NK-92 treated with Interleukin-12 subunit alpha and Interleukin-12 subunit beta, amount 100 ng/mL, for 24 hours (cell line): ENCODE results near the gene WIPF2.

ENCODE experiments used
- DNase-seq: peaks from one replicate; lab custom pipeline; 2025; lab: John Stamatoyannopoulos, UW

The WIPF2 gene

GRCh38 chr17:40251576-40251975, 32.5 kb downstream of the WIPF2 start:
- DNase-seq, result no peak

DNA sequence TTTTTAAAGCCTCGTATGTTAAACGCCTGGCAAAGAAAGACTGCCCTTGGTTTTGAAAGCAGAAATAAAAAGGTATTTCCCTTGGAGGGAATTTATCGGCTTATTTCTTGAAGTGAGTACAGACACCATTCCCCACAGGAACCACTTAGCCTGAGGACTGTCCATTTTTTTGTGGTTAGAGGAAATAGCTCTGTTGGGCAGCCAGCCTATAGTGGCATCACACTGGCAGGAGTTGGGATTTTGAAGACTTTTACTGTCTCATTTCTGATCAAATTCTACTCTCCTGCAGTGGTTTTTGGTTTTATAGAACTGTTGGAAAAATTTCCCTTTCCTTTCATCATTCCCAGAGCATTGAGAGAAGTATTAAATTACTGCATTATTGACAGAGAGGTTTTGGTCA, 34.5 kb downstream of the WIPF2 start:
- no peak for DNase-seq

GRCh38 chr17:40259505-40259904, 40.4 kb downstream of the WIPF2 start:
- DNase-seq, result no peak

DNA sequence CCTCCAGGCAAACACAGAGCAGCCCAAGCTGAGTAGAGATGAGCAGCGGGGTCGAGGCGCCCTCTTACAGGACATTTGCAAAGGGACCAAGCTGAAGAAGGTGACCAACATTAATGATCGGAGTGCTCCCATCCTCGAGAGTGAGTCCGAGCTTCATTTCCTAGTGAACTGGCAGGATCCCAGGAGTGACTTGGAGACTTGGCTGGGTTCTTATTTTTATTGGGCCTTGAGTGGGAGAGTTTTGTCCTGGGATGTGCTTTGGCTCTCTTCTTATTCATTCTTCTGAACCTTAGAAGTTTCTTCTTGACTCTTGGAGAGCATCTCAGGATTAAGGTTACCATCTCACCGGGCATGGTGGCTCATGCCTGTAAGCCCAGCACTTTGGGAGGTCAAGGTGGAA, 41.4 kb downstream of the WIPF2 start:
- DNase-seq, result no peak

DNA sequence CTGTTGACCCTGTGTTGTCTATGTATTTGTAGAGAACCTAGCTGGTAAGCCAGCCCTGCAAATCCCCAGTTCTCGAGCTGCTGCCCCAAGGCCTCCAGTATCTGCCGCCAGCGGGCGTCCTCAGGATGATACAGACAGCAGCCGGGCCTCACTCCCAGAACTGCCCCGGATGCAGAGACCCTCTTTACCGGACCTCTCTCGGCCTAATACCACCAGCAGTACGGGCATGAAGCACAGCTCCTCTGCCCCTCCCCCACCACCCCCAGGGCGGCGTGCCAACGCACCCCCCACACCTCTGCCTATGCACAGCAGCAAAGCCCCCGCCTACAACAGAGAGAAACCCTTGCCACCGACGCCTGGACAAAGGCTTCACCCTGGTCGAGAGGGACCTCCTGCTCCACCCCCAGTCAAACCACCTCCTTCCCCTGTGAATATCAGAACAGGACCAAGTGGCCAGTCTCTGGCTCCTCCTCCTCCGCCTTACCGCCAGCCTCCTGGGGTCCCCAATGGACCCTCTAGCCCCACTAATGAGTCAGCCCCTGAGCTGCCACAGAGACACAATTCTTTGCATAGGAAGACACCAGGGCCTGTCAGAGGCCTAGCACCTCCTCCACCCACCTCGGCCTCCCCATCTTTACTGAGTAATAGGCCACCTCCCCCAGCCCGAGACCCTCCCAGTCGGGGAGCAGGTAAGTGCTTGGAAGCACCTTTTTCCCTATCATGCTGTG, 45.5 kb downstream of the WIPF2 start:
- no peak for DNase-seq

GRCh38 chr17:40265337-40265736, 46.2 kb downstream of the WIPF2 start:
- DNase-seq, result no peak

GRCh38 chr17:40266882-40267281, 47.8 kb downstream of the WIPF2 start:
- DNase-seq, result no peak

GRCh38 chr17:40268141-40268712, 49.1 kb downstream of the WIPF2 start:
- no peak for DNase-seq

- no peak for DNase-seq
Measured at GRCh38 chr17:40278414-40278813, 59.3 kb downstream of the WIPF2 start.

DNA sequence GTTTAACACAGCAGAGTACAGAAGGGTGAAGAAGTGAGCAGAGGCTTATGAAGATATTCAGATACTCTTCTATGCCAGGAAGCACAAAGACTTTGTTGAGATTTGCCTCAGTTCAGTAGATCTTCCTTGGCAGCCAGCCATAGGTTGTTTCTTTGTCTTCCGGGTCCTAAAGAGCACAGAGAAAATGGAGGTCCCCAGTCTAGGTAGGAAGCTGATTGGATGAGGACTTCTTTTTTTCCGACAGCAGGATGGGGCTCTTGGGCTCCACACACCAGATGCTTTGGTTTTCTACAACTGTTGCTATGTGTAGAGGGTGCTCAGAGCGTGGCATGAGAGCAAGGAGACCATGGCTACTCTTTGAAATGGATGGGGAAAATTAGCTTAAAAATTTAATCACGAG, 60.3 kb downstream of the WIPF2 start:
- DNase-seq, result no peak

GRCh38 chr17:40281663-40282062, 62.6 kb downstream of the WIPF2 start:
- DNase-seq, result no peak

DNA sequence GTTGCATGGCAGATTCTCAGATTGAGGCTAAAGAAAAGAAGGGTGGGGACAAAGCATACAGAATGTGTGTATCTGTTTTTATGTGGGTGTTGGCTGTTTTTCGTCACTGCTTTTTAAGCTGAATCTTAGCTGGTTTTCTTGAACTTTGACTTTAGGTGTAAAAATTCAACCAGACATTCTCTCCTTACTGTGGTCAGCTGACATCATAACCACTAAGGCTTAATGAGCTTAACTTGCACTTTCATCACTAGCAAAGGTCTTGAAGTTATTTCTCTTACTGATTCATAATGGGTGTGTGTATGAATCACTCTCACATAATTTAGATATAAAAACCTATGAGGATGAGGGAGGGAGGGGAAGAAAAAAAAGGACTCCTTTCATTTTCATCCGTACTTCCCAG, 64.6 kb downstream of the WIPF2 start:
- DNase-seq, result no peak

DNA sequence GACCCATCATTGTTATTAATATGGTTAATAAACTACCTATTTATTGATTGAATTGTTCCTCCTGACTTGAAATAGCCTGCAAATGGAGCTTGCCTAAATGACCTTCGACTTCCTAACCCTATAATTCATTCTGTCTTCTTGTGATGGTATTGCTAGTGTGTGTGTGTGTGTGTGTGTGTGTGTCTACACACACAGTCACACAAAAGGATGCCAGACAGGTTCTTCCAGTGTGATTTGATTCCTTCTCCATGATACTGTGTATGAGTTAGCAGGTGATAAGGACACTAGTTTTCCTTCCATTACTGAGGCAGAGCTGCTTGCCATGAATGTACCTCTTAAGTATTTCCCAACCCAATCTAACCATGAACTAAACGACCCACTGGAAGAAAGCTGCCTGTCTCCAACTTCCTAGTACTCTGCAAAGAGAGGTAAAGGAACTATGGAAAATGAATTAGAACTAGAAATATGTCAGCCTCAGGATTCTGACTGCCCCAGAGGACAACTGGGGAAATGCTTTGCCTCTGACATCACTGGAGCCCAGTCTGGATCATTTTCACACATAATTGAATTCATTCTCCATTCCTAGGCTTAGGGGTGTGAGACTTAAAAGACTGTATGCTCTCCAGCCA, 65.1 kb downstream of the WIPF2 start:
- DNase-seq, result no peak

DNA sequence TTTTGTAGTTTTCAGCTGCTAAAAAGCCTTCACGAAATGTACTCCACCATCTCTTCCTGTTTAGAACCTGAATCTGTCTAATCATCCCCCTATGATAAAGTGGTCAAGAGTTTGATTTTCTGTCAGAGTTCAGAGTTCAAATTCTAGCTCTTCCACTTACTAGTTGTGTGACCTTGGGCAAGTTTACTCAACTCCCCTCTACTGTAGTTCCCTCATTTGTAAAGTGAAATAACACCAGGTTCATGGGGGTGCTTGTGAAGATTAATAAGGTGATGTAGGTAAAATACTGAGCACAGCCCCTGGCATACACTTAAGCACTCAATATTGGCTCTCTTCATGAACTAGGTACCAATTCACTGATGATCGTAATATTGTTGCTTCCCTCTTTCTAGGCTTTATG, 67.4 kb downstream of the WIPF2 start:
- no peak for DNase-seq

DNA sequence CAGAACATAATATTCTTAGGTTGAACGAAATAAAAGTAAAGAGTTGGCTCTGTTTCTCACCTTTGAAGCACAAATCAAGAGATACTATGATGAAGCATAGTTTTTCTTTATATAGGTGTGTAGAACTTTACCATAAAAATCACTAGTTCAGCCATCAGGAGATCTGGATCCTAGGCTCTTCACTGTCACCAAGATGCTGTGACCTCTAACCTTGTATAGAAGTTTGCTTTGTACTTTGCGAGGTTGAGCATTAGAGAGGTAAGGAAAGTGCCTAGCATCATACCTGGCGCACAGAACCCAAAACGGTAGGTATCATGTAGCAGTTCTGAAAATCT, 68.0 kb downstream of the WIPF2 start:
- no peak for DNase-seq

- peak; percentile 98 for DNase-seq
Measured at GRCh38 chr17:40287494-40288369, 68.6 kb downstream of the WIPF2 start, which contains the start of gene CDC6. TSS of gene CDC6 (plus strand) at chr17:40287879. CDS start at chr17:40289421, 1,542 bp downstream.

- DNase-seq, result peak; percentile 19
Measured at GRCh38 chr17:40290629-40291280, 71.7 kb downstream of the WIPF2 start.

GRCh38 chr17:40291281-40291664, 72.2 kb downstream of the WIPF2 start:
- DNase-seq, result no peak

DNA sequence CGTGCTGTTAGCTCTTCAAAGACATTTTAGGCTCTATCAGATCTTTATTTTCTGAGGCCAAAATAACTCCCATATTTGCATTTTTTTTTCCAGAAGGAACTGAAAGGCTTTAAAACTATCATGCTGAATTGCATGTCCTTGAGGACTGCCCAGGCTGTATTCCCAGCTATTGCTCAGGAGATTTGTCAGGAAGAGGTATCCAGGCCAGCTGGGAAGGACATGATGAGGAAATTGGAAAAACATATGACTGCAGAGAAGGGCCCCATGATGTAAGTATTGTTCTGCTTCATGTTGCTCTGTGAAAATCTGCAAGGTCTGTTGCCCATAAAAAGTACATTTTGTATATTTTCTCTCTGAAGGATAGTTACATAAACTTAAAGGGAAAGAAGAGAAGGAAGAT, 74.3 kb downstream of the WIPF2 start:
- no peak for DNase-seq

- DNase-seq, result no peak
Measured at GRCh38 chr17:40295488-40296436, 76.7 kb downstream of the WIPF2 start.

DNA sequence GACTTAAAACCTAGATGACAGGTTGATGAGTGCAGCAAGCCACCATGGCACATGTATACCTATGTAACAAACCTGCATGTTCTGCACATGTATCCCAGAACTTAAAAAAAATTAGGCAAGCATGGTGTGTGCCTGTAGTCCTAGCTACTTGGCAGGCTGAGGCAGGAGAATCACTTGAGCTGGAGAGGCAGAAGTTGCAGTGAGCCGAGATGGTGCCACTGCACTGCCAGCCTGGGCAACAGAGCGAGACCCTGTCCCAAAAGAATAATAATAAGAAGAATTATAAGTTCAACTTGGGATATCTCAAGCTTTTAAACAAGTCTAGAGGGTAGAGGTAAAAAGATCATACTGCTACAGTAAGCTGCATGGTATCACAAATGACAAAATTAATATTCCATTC, 78.4 kb downstream of the WIPF2 start:
- no peak for DNase-seq
